Measurements from ENCODE around the gene FEN1.

DNA sequence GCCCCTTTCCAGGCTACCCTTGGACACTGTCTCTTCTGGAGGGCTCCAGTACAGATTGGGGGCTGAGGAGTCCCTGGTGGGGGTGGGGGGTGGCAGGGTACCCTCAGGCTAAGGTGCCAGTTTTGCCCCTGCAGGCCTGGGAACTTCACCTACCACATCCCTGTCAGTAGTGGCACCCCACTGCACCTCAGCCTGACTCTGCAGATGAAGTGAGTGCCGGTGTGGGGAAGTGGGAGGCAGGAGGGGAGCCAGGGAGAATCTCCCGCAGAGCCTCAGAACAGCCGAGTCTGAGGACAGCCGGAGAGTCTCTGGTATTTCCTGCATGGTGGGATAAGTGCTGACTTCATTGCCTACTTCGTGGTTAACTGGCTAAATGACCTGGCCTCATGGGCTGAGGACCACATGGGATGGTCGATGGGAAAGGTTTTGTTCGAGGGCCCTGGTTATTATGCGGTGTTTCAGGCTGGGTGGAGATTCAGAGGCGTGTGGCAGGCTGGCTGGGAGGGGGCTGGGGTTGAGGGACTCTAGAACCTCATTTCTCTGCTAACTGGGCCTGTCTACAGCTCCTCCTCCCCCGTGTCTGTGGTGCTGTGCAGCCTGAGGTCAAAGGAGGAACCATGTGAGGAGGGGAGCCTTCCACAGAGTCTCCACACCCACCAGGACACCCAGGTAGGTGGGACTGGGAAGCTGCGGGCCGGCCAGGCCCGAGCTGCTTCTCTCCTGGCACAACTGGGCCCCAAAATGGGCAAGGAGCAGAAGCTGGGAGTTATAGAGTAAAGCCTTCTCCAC lies 8.8 kb upstream of the FEN1 start:
- no peak for TF ChIP-seq EP300 (IDR thresholded peaks at IDR 0.05; ENCODE audit: borderline replicate concordance)
- TF ChIP-seq, protein P1, sequence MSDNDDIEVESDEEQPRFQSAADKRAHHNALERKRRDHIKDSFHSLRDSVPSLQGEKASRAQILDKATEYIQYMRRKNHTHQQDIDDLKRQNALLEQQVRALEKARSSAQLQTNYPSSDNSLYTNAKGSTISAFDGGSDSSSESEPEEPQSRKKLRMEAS (IDR thresholded peaks at IDR 0.05): no peak
- TF ChIP-seq, protein P2, sequence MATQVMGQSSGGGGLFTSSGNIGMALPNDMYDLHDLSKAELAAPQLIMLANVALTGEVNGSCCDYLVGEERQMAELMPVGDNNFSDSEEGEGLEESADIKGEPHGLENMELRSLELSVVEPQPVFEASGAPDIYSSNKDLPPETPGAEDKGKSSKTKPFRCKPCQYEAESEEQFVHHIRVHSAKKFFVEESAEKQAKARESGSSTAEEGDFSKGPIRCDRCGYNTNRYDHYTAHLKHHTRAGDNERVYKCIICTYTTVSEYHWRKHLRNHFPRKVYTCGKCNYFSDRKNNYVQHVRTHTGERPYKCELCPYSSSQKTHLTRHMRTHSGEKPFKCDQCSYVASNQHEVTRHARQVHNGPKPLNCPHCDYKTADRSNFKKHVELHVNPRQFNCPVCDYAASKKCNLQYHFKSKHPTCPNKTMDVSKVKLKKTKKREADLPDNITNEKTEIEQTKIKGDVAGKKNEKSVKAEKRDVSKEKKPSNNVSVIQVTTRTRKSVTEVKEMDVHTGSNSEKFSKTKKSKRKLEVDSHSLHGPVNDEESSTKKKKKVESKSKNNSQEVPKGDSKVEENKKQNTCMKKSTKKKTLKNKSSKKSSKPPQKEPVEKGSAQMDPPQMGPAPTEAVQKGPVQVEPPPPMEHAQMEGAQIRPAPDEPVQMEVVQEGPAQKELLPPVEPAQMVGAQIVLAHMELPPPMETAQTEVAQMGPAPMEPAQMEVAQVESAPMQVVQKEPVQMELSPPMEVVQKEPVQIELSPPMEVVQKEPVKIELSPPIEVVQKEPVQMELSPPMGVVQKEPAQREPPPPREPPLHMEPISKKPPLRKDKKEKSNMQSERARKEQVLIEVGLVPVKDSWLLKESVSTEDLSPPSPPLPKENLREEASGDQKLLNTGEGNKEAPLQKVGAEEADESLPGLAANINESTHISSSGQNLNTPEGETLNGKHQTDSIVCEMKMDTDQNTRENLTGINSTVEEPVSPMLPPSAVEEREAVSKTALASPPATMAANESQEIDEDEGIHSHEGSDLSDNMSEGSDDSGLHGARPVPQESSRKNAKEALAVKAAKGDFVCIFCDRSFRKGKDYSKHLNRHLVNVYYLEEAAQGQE (IDR thresholded peaks at IDR 0.05; ENCODE audit: low read depth): no peak
- no peak for TF ChIP-seq TAF1 (IDR thresholded peaks at IDR 0.05; ENCODE audit: low read depth)
- no peak for TF ChIP-seq NFIC (IDR thresholded peaks at IDR 0.05)
- no peak for TF ChIP-seq TEAD4 (IDR thresholded peaks at IDR 0.05)
- TF ChIP-seq YY1 (IDR thresholded peaks at IDR 0.05; ENCODE audit: low read depth): no peak
- no peak for TF ChIP-seq FOXM1 (IDR thresholded peaks at IDR 0.05; ENCODE audit: borderline replicate concordance, low read depth)
